GM03348 (cell line): ENCODE results near the gene TIAM2.
"Not testable (repeated sequence)": the region's sequence is repeated elsewhere in the genome, so short reads cannot be mapped to it uniquely, and the experiment has no call there.

Experiments used
- DNase-seq: peaks from one replicate; pipeline ENCODE4 v3.0.0; 2012; ENCODE audit warnings: low spot score

TIAM2 gene

DNA sequence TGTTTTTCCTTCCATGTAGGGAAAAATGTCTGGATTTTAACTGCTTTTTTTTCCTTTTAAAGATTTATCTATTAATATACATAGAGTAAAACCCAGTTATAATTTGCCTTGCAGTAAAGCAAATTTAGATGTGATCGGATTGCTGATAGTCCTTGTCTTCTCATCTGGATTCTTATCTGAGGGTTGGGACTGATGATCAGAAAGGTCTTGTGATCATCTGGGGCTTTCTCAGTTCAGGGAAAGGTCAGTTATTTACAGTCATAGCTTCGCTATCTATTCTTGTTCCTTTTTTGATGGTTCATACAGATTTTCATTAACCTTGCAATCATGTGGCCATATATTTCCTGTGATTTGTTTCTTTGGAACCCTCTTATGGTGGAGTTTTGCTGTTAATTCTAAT lies 204.9 kb downstream of the TIAM2 start:
- no peak for DNase-seq

DNA sequence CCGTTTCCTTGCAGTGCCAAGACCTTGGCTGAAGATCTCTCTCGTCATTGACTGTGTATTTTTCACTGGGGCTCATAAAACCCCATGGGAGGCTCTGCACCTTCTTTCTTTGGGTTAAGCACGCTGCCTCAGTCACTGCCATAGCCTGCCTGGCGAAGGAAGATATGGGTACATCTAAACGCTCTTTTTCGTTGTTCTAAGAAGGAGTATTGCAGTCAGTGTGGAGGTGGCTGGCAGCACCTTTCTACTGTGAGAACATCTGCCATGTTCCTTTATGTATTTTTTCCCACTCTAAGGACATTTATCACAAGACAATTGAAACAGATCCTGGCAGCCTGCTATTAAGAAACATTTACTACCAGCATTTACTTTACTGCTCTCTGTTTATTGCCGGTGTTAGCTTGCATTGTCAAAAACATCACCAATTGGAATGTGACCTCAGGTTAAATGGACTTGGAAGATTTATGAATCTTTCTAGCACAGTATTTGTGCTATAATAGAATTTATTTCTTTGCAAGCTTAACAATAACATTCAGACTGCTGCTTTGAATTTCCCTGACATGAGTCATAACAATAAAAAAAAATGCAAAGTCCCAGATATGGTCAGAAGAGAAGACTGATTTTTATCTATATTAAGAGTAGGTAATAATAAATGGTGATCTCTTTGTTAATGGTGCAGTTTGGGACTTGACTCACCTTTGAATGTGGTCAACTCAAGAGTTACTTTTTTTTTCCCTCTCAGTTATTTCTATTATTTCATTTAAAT lies 206.5 kb downstream of the TIAM2 start:
- peak; percentile 76 for DNase-seq

DNA sequence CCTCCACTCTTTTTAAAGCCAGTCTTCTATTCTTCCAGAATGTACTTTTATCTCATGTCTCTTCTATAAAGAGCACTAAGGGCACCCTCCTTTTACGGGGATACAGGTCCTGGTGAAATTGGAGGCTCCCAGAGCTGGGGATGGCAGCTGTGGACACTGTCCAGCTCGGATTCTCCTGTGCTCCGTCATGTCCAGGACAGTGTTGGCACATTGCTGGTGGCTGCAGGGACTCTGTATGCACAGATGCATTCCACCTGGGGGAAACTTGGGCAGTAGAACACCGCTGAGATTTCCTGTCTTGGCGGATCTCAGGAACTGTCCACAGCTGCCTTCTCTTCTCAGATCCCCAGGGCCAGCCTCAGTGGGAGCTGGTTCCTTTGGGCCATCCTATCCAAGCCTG lies 212.1 kb downstream of the TIAM2 start:
- DNase-seq, result no peak

DNA sequence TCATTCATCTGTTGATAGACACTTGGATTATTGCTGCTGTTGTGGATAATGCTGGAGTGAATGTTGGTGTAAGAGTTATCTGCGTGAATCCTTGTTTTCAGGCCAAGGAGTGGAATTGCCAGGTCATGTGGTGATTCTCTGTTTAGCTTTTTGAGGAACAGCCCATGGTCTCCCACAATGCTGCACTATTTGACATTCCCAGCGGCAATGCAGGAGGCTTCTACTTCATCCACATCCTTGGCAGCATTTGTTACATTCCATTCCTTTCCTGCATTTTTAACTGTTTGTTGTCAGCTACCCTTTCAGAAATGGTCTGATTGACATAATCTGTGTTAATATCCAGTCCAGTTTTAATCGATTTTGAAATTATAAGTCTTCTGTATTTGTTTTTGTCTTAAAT lies 217.0 kb downstream of the TIAM2 start:
- no peak for DNase-seq

GRCh38 chr6:155212616-155213380 lies 217.7 kb downstream of the TIAM2 start:
- DNase-seq, result no peak

- DNase-seq, result no peak
These were observed 218.7 kb downstream of the TIAM2 start for GRCh38 chr6:155213611-155214372.

DNA sequence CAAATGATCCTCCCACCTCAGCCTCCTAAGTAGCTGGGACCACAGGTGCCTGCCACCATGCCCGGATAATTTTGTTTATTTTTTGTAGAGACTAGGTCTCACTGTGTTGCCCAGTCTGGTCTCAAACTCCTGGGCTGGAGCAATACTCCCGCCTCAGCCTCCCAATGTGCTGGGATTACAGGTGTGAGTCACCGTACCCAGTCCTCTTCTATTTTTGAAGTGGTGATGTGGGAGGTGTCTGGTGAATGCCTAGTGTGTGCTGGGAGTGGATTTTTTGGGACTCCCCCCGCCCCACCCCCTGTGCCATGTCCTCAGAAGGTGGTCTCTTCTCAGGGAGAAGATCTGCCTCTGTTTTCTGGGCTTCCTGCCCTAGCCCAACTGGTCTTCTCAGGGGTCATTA lies 220.8 kb downstream of the TIAM2 start:
- no peak for DNase-seq

DNA sequence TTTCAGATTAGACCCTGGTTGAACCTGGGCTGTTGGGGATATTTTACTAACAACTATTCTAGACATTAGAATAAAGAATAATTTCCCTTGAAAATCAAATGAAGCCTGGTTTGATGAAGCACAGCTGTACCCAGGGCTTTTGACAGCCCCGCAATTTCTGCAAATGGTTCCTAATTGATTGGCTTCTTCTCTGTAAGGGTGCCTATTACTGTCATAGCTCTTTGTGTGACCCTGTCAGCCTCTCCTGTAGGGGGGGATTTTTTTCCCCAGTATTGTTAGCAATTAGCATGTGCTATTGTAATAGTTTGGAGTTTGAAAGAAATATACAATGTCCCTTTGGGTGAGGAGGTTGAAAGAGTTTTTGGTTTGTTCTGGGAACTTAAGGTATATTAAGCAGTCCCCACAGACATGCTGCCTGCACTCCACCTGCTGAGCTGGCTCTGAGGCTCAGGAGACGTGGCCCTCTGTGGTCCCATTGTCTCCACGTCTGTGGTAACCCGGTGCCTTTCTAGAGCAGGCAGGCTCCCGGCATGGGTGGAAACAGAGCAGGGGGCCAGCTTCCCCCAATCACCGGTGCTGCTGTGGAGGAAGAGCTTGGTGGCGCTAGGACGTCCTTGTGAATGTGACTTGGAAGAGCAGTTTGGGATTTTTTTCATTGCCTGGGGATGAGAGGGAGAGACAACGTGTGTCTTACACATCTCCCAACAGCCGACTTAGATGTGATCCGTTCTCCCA lies 221.4 kb downstream of the TIAM2 start:
- no peak for DNase-seq

GRCh38 chr6:155218711-155219110 lies 223.6 kb downstream of the TIAM2 start:
- not testable (repeated sequence) for DNase-seq

DNA sequence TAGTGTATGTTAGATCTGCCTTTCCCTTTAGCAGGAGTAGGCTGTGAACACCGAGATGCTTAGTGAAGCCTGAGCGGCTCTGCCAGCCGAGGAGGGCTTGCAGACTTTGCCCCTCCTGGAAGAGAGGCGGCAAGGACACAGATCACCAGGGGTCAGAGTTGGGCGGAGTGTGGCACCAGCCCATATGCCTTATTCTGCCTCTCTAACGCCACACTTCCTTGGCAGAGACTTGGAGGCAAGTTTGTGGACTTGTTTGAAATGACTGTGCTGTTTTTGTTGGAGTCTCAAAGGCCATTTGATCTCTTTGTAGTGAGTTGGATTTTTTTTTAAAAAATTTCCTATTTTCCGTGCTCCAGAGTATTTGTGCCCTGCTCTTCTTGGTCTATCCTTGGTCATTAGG lies 224.2 kb downstream of the TIAM2 start:
- no peak for DNase-seq

GRCh38 chr6:155219858-155220301 lies 224.8 kb downstream of the TIAM2 start:
- DNase-seq, result peak; percentile 47

DNA sequence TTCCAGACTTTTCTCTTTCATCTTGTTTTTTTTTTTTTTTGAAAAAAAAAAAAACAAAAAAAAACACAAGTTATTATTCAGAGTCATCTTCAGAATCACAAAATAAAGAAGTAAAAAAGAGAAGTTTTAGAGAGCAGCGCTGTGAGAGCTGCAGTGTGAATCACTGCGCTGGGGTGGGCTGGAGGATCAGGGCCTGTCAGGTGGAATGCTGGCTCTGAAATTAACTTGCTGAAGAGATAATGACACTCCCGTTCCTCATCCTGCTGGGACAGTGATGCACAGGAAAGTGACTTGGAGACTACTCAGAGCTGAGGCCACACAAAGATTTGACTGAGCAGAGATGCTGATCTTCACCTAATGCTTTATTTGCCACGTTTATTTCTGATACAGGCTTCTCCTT lies 226.0 kb downstream of the TIAM2 start:
- DNase-seq, result no peak

GRCh38 chr6:155222506-155222905 lies 227.4 kb downstream of the TIAM2 start:
- DNase-seq, result no peak

GRCh38 chr6:155223646-155224451 lies 228.7 kb downstream of the TIAM2 start:
- peak; percentile 68 for DNase-seq

DNA sequence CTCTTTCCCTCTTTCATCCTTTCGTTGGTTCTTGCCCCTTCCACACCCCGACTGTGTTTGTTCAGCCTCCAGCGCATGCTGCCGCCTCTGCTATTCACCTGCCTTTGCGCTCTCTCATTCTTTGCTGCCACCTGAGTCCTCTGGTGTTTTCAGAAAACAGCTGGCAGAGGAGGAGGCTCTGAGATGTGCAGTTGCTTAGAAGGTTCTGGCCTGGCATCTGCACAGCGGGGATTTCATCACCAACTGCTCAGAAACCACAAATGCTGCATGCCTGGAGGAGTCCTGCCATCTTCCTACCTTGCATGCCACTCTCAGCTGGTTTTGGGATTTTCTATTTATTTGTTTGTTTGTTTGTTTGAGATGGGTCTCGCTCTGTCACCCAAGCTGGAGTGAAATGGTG lies 229.5 kb downstream of the TIAM2 start:
- DNase-seq, result no peak

GRCh38 chr6:155227046-155227445 lies 231.9 kb downstream of the TIAM2 start:
- DNase-seq, result no peak

GRCh38 chr6:155228546-155229166 lies 233.5 kb downstream of the TIAM2 start:
- DNase-seq, result peak; percentile 70

DNA sequence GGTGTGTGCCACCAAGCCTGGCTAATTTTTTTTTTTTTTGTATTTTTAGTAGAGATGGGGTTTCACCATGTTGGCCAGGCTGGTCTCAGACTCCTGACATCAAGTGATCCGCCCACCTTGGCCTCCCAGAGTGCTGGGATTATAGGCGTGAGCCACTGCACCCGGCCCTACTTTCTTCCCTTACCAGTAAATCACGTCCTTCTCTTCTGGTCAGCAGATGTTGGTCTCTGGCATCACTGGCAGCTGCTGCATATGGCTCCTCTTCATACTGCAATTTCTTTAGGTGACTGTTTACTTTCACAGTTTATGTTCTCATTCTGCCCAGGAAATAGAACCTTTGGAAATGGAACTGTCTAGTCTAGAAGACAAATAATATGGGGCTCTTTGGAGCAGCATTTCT lies 235.9 kb downstream of the TIAM2 start:
- not testable (repeated sequence) for DNase-seq

DNA sequence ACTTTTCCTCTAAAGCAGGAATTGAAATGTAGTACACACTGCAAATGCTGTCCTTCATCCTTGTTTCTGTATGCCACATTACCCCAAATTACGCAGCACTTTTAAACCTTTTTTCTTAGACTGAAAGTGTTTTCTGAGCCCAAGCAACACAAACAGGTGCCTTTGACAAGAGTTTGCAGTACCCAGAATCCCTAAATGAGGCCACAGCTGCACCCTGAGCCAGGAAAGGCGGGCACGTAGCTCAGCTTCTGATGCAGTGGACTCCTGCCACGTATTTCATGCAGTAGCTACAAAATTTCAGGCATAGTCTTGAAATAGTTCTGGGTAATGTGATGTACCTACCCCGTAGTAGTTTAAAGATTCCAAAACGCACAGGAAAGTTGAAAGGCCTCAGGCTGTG lies 237.7 kb downstream of the TIAM2 start:
- no peak for DNase-seq

DNA sequence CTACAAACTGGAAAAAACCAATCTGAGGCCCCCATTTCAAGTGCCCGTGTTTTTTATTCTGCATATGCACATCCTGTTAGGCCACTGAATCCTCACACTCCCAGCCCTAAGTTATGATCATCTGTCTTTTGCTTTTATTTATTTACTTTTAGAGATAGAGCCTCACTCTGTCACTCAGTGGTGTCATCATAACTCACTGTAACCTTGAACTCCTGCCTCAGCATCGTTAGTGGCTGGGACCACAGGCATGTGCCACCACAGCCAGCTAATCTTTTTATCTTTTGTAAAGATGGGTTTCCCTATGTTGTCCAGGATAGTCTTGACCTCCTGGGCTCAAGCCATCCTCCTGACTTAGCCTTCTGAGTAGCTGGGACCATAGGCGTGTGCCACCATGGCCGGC lies 239.1 kb downstream of the TIAM2 start:
- DNase-seq, result no peak

DNA sequence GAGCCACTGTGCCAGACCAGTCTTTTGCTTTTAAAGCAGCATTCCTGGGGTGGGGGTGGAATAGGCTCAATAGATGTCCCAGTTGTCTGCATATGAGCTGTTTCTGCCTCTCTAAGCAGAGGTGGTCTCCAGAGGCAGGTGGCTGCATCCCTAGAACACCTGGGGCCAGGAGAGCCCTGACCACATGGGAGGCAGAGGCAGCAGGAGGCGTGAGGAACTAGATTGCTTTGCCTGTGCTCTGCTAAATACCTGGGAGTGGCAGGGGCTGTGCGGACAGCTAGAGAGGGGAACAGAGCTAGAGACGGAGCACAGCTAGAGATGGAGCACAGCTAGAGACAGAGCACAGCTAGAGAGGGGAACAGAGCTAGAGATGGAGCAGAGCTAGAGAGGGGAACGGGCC lies 239.6 kb downstream of the TIAM2 start:
- DNase-seq, result no peak
